Erythroblast (primary cell): Measurements from ENCODE around the gene MBTD1.

ENCODE experiments used
- DNase-seq, 2 experiments: peaks; one replicate each; lab custom pipeline; 2025; lab: John Stamatoyannopoulos, UW
- GATA1 ChIP-seq: IDR thresholded peaks from 2 replicates; pipeline ENCODE4 v1.6.1; 2011; ENCODE audit warnings: low read depth, mild to moderate bottlenecking, control low read depth, low read length, moderate library complexity
- POLR2A ChIP-seq: IDR thresholded peaks from 2 replicates; pipeline ENCODE4 v1.6.1; 2011; ENCODE audit warnings: mild to moderate bottlenecking, low read length

Gene MBTD1

GRCh38 chr17:51165680-51166197, 94.1 kb downstream of the MBTD1 start:
- DNase-seq, result no peak
- TF ChIP-seq GATA1 (no peak), POLR2A (peak; percentile 27)

- no peak for DNase-seq
- TF ChIP-seq GATA1 (no peak), POLR2A (no peak)
Measured at GRCh38 chr17:51164911-51165679, 94.8 kb downstream of the MBTD1 start.

GRCh38 chr17:51161541-51161940, 98.3 kb downstream of the MBTD1 start:
- TF ChIP-seq POLR2A (no peak), GATA1 (no peak)
- no peak for DNase-seq

GRCh38 chr17:51159604-51160003, 100.2 kb downstream of the MBTD1 start:
- TF ChIP-seq POLR2A, result no peak
- no peak for DNase-seq

GRCh38 chr17:51155416-51155815, 104.4 kb downstream of the MBTD1 start:
- TF ChIP-seq POLR2A (no peak), GATA1 (no peak)
- no peak for DNase-seq

GRCh38 chr17:51154176-51154575, 105.7 kb downstream of the MBTD1 start:
- DNase-seq, result peak; percentile 45 to 52
- TF ChIP-seq POLR2A (no peak), GATA1 (no peak)

GRCh38 chr17:51153210-51154072, 106.4 kb downstream of the MBTD1 start, which contains the start of gene NME1:
TSS of gene NME1 (plus strand) at chr17:51153559. CDS start at chr17:51155655, 2,096 bp downstream.
- peak; percentile 99 for DNase-seq
- peak; percentile 81 for TF ChIP-seq POLR2A
- TF ChIP-seq GATA1, result no peak

- TF ChIP-seq GATA1, result no peak
- no peak for TF ChIP-seq POLR2A
- DNase-seq, result peak in 1 of 2 experiments; percentile 63
Measured at GRCh38 chr17:51152766-51153209, 107.1 kb downstream of the MBTD1 start.

GRCh38 chr17:51150932-51151331, 108.9 kb downstream of the MBTD1 start:
- no peak for TF ChIP-seq GATA1
- TF ChIP-seq POLR2A, result no peak
- DNase-seq, result no peak

- TF ChIP-seq GATA1 (no peak), POLR2A (no peak)
Measured at GRCh38 chr17:51149163-51149562, 110.7 kb downstream of the MBTD1 start.

GRCh38 chr17:51147650-51148049, 112.2 kb downstream of the MBTD1 start:
- DNase-seq, result peak in 1 of 2 experiments; percentile 32
- TF ChIP-seq GATA1 (no peak), POLR2A (no peak)

More at GRCh38 chr17:51149163-51149562, 110.7 kb downstream of the MBTD1 start:
- no peak for DNase-seq

- no peak for TF ChIP-seq POLR2A
- TF ChIP-seq GATA1, result no peak
- DNase-seq, result no peak
Measured at GRCh38 chr17:51144266-51145022, 115.4 kb downstream of the MBTD1 start.

GRCh38 chr17:51142597-51142996, 117.3 kb downstream of the MBTD1 start:
- no peak for DNase-seq
- TF ChIP-seq POLR2A, result no peak
- no peak for TF ChIP-seq GATA1

GRCh38 chr17:51135956-51136355, 123.9 kb downstream of the MBTD1 start:
- TF ChIP-seq POLR2A (no peak), GATA1 (no peak)
- DNase-seq, result no peak
